ENCODE results near the gene VPS72.

DNA sequence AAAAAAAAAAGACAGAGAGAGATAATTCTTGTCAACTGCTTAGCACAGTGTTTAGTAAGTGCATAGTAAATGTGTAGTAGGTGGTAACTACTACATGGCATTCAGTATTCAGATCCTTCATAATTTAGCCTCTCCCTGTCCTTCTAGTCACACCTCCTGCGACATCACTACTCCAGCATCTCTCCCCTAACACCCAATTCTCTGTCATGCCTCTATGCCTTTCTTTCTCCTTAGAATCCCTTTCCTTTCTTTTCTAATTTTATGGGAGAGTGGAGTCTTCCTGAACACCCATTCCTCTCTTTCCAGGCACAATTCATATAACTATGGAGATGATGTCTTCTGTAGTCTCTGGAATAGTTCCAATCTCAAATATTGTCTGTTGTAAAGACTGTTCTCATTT lies 3.9 kb upstream of the VPS72 start:
- TF ChIP-seq TAF1 (IDR thresholded peaks at IDR 0.05; ENCODE audit: low read depth, low read length): no peak
- TF ChIP-seq POLR2A (IDR thresholded peaks at IDR 0.05; ENCODE audit: low read depth, low read length): no peak
- no peak for TF ChIP-seq SPI1 (IDR thresholded peaks at IDR 0.05; ENCODE audit: low read depth, low read length)
- no peak for TF ChIP-seq POLR2AphosphoS5 (IDR thresholded peaks at IDR 0.05; ENCODE audit: low read depth, low read length)
- no peak for TF ChIP-seq POU2F2 (IDR thresholded peaks at IDR 0.05; ENCODE audit: low read depth, low read length)

All from GM12891 (cell line).